Measurements from ENCODE around the gene KRT27. TPM values are rescaled to one million over a fixed set of nuclear protein-coding genes. Genes with fewer than 3 reads are reported as not detected.
"Not testable (repeated sequence)": the region's sequence is repeated elsewhere in the genome, so short reads cannot be mapped to it uniquely, and the experiment has no call there.

KRT27 gene
- polyA plus RNA-seq (ENCODE audit: insufficient read length in 12 of 12), result not detected
- long read RNA-seq, donor 1, result 0 reads
- long read RNA-seq, donor 2, result 0 reads
- long read RNA-seq, donor 3, result 0 reads
- long read RNA-seq, donor 4, result 0 reads
- long read RNA-seq, donor 5, result 0 reads
- long read RNA-seq, donor 6, result 0 reads
- long read RNA-seq, donor 7, result 0 reads
- long read RNA-seq, donor 8, result 0 reads
- long read RNA-seq, donor 9, result 0 reads
- long read RNA-seq, donor 10, result 0 reads
- long read RNA-seq, donor 11, result 0 reads

- DNase-seq, result no peak
Observed at GRCh38 chr17:40782450-40782849, at the start of gene KRT27. KRT27 (minus strand) TSS chr17:40782550; CDS start chr17:40782493, 57 bp downstream.

- DNase-seq, result no peak
Observed at GRCh38 chr17:40830085-40830776, 47.9 kb upstream of the KRT27 start.

- no peak for DNase-seq
Observed at GRCh38 chr17:40828454-40829044, 46.2 kb upstream of the KRT27 start.

- DNase-seq, result no peak
Observed at GRCh38 chr17:40827746-40828453, 45.5 kb upstream of the KRT27 start.

- no peak for DNase-seq
Observed at GRCh38 chr17:40825599-40825998, 43.2 kb upstream of the KRT27 start.

- DNase-seq, result no peak
Observed at GRCh38 chr17:40824015-40824832, 41.9 kb upstream of the KRT27 start.

GRCh38 chr17:40822132-40822812 lies 39.9 kb upstream of the KRT27 start, which contains the start of gene KRT10:
KRT10 (minus strand) TSS chr17:40822614; CDS start chr17:40822585, 29 bp downstream.
- no peak for DNase-seq

- DNase-seq, result no peak
Observed at GRCh38 chr17:40821536-40821935, 39.2 kb upstream of the KRT27 start.

GRCh38 chr17:40820228-40820838 lies 38.0 kb upstream of the KRT27 start:
- DNase-seq, result no peak

- DNase-seq, result peak; percentile 26
Observed at GRCh38 chr17:40819528-40820125, 37.3 kb upstream of the KRT27 start.

GRCh38 chr17:40818733-40819527 lies 36.6 kb upstream of the KRT27 start:
- peak; percentile 79 for DNase-seq

- peak; percentile 6 for DNase-seq
Observed at GRCh38 chr17:40818343-40818732, 36.0 kb upstream of the KRT27 start.

GRCh38 chr17:40817103-40817682 lies 34.8 kb upstream of the KRT27 start:
- DNase-seq, result no peak

- no peak for DNase-seq
Observed at GRCh38 chr17:40816569-40816968, 34.2 kb upstream of the KRT27 start.

- DNase-seq, result no peak
Observed at GRCh38 chr17:40815381-40815780, 33.0 kb upstream of the KRT27 start.

GRCh38 chr17:40814657-40815056 lies 32.3 kb upstream of the KRT27 start:
- DNase-seq, result not testable (repeated sequence)

GRCh38 chr17:40813804-40814203 lies 31.5 kb upstream of the KRT27 start:
- no peak for DNase-seq

- DNase-seq, result no peak
Observed at GRCh38 chr17:40812639-40813038, 30.3 kb upstream of the KRT27 start.

- DNase-seq, result no peak
Observed at GRCh38 chr17:40810494-40810893, 28.1 kb upstream of the KRT27 start.

All from muscle of arm (tissue), 14 donors.